ENCODE results near the gene CD248. TPM values are rescaled to one million over a fixed set of nuclear protein-coding genes. Genes with fewer than 3 reads are reported as not detected.

CD248 gene
- total and polyA plus RNA-seq, 2 donors (not counting 1 experiment from before 2014, with no cell fraction given) = 0.40 to 0.96 TPM

GRCh38 chr11:66324664-66325063 is 7.8 kb upstream of the CD248 start:
- no peak for DNase-seq
- H4K20me1 ChIP-seq (ENCODE audit: control insufficient read depth, insufficient read depth, low read length, poor library complexity, severe bottlenecking) = no peaks in the 10 kb centered on the region
- intact Hi-C loops (cut with micrococcal nuclease) = no loop called here
- TF ChIP-seq EZH2 (IDR thresholded peaks at IDR 0.05; ENCODE audit: borderline replicate concordance, insufficient read depth, low read depth, low read length, poor library complexity, severe bottlenecking) (no peak), CTCF (IDR thresholded peaks at IDR 0.05) (no peak)
- H3K9ac ChIP-seq (ENCODE audit: low read length) = no peak overlapping the region
- H3K9me3 ChIP-seq (ENCODE audit: control extremely low read depth in 1 of 3, control insufficient read depth in 2 of 3, insufficient read depth in 1 of 3, low read length in 2 of 3) = no peaks in the 10 kb centered on the region
- H3K9me3 Mint-ChIP-seq (ENCODE audit: insufficient read depth) = no peaks in the 10 kb centered on the region
- H3K79me2 ChIP-seq (ENCODE audit: control insufficient read depth, insufficient read depth, low read length) = no peaks in the 10 kb centered on the region
- H3K4me1 ChIP-seq (ENCODE audit: control insufficient read depth in 2 of 2, insufficient read depth in 2 of 2, low read length in 2 of 2) = peaks cover 15 to 25% of the 10 kb centered on the region in 2 donors
- H3K27ac Mint-ChIP-seq = no peak overlapping the region
- H3K4me3 ChIP-seq (ENCODE audit: control extremely low read depth in 1 of 5, extremely low read depth in 1 of 5, insufficient read depth in 1 of 5, low read depth in 2 of 5, low read length in 4 of 5) = no peak overlapping the region
- CTCF ChIA-PET = interaction anchor here (2.1 kb wide), 1 partner anchor 12 kb away, joined by 21 read pairs; no protein-coding TSS in a partner anchor
- H2AFZ ChIP-seq (ENCODE audit: insufficient read depth, low read depth, low read length, poor library complexity, severe bottlenecking) = no peak overlapping the region
- H3K27me3 ChIP-seq (replicated peaks in 1 of 4; ENCODE audit: control extremely low read depth in 1 of 4, control insufficient read depth in 3 of 4, insufficient read depth in 4 of 4, low read length in 3 of 4) = no peaks in the 10 kb centered on the region
- POLR2A ChIA-PET = no interaction called here
- H3K4me1 Mint-ChIP-seq = peaks cover 19% of the 10 kb centered on the region
- no peak overlapping the region for H3K4me3 Mint-ChIP-seq
- no peaks in the 10 kb centered on the region for H3K27me3 Mint-ChIP-seq
- no peak for ATAC-seq (ENCODE audit: low read depth)
- no peaks in the 10 kb centered on the region for H3K36me3 ChIP-seq (replicated peaks in 1 of 2; ENCODE audit: control extremely low read depth in 1 of 2, control insufficient read depth in 1 of 2, extremely low read depth in 1 of 2, insufficient read depth in 2 of 2, low read length in 1 of 2)
- no peak overlapping the region for H3K4me2 ChIP-seq (replicated peaks; ENCODE audit: low read depth, low read length, poor library complexity, severe bottlenecking)
- WGBS (ENCODE audit: insufficient coverage) = 78% methylated on average over 1 of the region's 10 CpGs
- no peak overlapping the region for H3K27ac ChIP-seq (ENCODE audit: low read length in 2 of 2)

GRCh38 chr11:66323684-66324083 is 6.8 kb upstream of the CD248 start:
- no peaks in the 10 kb centered on the region for H3K79me2 ChIP-seq (ENCODE audit: control insufficient read depth, insufficient read depth, low read length)
- no peaks in the 10 kb centered on the region for H4K20me1 ChIP-seq (ENCODE audit: control insufficient read depth, insufficient read depth, low read length, poor library complexity, severe bottlenecking)
- ChIA-PET POLR2A (no interaction called here), CTCF (interaction anchor here (2.1 kb wide), 1 partner anchor 11 kb away, joined by 21 read pairs; no protein-coding TSS in a partner anchor)
- peaks cover 25% of the 10 kb centered on the region for H3K4me1 Mint-ChIP-seq
- intact Hi-C loops (cut with micrococcal nuclease) = no loop called here
- no peak overlapping the region for H3K4me3 ChIP-seq (ENCODE audit: control extremely low read depth in 1 of 5, extremely low read depth in 1 of 5, insufficient read depth in 1 of 5, low read depth in 2 of 5, low read length in 4 of 5)
- no peak for DNase-seq
- no peak overlapping the region for H3K27ac Mint-ChIP-seq
- no peak overlapping the region for H3K9ac ChIP-seq (ENCODE audit: low read length)
- no peaks in the 10 kb centered on the region for H3K27me3 Mint-ChIP-seq
- ATAC-seq (ENCODE audit: low read depth) = no peak
- WGBS (ENCODE audit: insufficient coverage) = 85% methylated on average over 1 of the region's 1 CpG
- no peak overlapping the region for H2AFZ ChIP-seq (ENCODE audit: insufficient read depth, low read depth, low read length, poor library complexity, severe bottlenecking)
- peaks cover 21 to 31% of the 10 kb centered on the region in 2 donors for H3K4me1 ChIP-seq (ENCODE audit: control insufficient read depth in 2 of 2, insufficient read depth in 2 of 2, low read length in 2 of 2)
- no peak for TF ChIP-seq EZH2 (IDR thresholded peaks at IDR 0.05; ENCODE audit: borderline replicate concordance, insufficient read depth, low read depth, low read length, poor library complexity, severe bottlenecking)
- TF ChIP-seq CTCF (IDR thresholded peaks at IDR 0.05) = no peak
- no peak overlapping the region for H3K4me3 Mint-ChIP-seq
- no peaks in the 10 kb centered on the region for H3K27me3 ChIP-seq (replicated peaks in 1 of 4; ENCODE audit: control extremely low read depth in 1 of 4, control insufficient read depth in 3 of 4, insufficient read depth in 4 of 4, low read length in 3 of 4)
- H3K36me3 ChIP-seq (replicated peaks in 1 of 2; ENCODE audit: control extremely low read depth in 1 of 2, control insufficient read depth in 1 of 2, extremely low read depth in 1 of 2, insufficient read depth in 2 of 2, low read length in 1 of 2) = no peaks in the 10 kb centered on the region
- H3K27ac ChIP-seq (ENCODE audit: low read length in 2 of 2) = no peak overlapping the region
- H3K4me2 ChIP-seq (replicated peaks; ENCODE audit: low read depth, low read length, poor library complexity, severe bottlenecking) = no peak overlapping the region
- H3K9me3 Mint-ChIP-seq (ENCODE audit: insufficient read depth) = no peaks in the 10 kb centered on the region
- no peaks in the 10 kb centered on the region for H3K9me3 ChIP-seq (ENCODE audit: control extremely low read depth in 1 of 3, control insufficient read depth in 2 of 3, insufficient read depth in 1 of 3, low read length in 2 of 3)
